ENCODE data around the gene NANP. TPM values are rescaled to one million over a fixed set of nuclear protein-coding genes. Genes with fewer than 3 reads are reported as not detected.

NANP gene
- polyA plus RNA-seq, 10 donors, result 3.2 to 5.2 (median 3.9) TPM

- DNase-seq, result no peak
Observed at GRCh38 chr20:25573288-25574251, 50.2 kb downstream of the NANP start.

DNA sequence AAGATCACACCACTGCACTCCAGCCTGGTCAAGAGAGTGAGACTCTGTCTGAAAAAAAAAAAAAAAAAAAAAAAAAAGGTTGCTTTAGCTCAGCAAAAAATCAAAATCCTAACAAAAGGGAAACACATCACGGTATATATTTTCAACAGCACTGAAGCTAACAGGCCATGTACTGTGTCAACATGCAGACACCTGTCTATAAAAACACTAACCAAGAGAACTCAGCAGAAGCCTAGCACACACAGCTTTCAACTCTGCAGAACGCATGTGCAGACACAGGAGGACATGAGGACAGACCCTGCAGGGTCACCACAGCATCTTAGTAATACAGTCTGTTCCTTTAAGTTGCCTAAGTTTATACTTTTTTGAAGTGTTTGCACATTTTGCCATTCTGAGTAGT lies 52.0 kb downstream of the NANP start:
- DNase-seq, result no peak

- DNase-seq, result no peak
Observed at GRCh38 chr20:25571240-25571639, 52.6 kb downstream of the NANP start.

DNA sequence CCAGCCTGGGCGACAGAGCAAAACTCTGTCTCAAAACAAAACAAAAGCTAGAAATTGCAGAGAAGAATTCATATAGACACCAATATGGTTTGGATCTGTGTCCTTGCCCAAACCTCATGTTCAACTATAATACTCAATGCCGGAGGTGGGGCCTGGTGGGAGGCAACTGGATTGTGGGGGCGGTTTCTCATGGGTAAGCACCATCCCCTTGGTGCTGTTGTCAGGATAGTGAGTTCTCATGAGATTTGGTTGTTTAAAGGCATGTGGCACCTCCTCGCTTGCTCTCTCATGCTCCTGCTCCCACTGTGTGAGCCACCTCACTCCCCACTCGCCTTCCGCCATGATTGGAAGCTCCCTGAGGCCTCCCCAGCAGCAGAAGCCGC lies 53.7 kb downstream of the NANP start:
- no peak for DNase-seq

DNA sequence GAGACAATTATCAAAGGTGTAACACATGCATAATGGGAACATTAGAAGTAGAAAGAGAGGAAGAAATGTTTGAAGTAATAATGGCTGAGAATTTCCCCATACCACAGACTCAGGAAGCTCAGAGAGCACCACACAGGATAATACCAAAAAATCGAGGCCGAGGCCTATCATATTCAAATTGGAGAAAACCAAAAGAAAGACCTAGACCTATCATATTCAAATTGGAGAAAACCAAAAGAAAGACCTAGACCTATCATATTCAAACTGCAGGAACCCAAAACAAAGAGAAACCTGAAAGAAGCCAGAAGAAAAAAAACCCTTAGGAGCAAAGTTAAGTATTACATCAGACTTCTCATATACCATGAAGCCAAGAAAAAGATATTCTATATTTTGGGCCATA lies 56.5 kb downstream of the NANP start:
- DNase-seq, result no peak

DNA sequence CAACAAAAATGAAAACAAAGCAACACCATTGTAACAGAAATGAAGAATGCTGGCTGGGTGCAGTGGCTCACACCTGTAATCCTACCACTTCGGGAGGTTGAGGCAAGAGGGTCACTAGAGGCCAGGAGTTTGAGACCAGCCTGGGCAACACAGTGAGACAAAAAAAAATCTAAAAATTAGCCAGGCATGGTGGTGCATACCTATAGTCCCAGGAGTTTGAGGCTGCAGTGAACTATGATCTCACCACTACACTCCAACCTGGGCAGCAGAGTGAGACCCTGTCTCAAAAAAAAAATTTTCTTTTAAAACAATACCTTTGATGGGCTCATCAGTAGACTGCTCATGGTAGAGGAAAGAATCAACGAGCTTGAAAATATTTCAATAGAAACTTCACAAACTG lies 57.0 kb downstream of the NANP start:
- no peak for DNase-seq

DNA sequence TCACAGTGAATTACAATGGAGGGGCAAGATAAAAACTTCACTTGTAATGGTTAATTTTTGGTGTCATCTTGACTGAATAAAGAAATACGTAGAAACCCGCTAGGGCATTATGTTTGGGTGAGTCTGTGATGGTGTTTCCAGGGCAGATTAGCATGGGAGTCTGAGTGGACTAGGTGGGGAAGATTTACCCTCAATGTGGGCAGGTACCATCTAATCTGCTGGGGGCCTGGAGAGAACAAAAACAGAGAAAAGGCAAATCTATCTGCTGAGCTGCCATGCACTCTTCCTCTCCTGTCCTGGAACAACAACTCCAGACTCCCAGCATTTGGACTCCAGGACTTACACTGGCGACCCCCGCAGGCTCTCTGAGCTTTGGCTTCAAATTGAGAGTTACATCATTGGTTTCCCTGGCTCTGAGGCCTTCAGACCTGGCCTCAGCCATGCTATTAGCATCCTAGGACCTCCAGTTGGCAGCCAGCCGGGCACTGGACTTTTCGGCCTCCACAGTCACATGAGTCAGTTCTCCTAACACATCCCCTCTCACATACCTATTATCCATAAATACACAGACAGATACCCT lies 58.1 kb downstream of the NANP start:
- DNase-seq, result no peak

DNA sequence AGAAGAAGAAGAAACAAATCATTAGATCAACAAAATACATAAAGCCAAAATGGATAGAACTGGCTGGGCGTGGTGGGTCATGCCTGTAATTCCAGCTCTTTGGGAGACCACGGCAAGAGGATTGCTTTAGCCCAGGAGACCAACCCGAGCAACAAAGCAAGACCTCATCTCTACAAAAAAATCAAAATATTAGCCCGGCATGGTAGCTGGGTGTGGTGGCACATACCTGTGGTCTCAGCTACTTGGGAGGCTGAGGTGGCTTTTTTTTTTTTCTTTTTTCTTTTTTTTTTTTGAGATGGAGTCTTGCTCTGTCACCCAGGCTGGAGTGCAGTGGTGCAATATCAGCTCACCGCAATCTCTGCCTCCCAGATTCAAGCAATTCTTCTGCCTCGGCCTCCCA lies 59.9 kb downstream of the NANP start:
- DNase-seq, result no peak

GRCh38 chr20:25563362-25563761 lies 60.5 kb downstream of the NANP start:
- DNase-seq, result no peak

Other genes with a start within 250 kb of the NANP start
- gene ABHD12, start 233.2 kb downstream of the NANP start, polyA plus RNA-seq (ENCODE audit: insufficient read length in 10 of 10), result 10 to 100 TPM; 13.7 to 22.4 (median 17.6) TPM
- gene GINS1, start 216.3 kb downstream of the NANP start, polyA plus RNA-seq (ENCODE audit: insufficient read length in 10 of 10), result 10 to 100 TPM in 1 of 10 donors, 1 to 10 TPM in 9; 4.9 to 13.5 (median 7.5) TPM
- gene NINL, start 38.5 kb downstream of the NANP start, polyA plus RNA-seq (ENCODE audit: insufficient read length in 10 of 10), result 10 to 100 TPM in 9 of 10 donors, 1 to 10 TPM in 1; 8.8 to 26.9 (median 15.8) TPM
- gene ZNF337, start 72.8 kb upstream of the NANP start, polyA plus RNA-seq (ENCODE audit: insufficient read length in 10 of 10), result 10 to 100 TPM; 13.0 to 29.3 (median 18.9) TPM

All from muscle of back (tissue), 11 donors.